ENCODE data around the gene RNASEH2B. TPM values are rescaled to one million over a fixed set of nuclear protein-coding genes. Genes with fewer than 3 reads are reported as not detected.

The RNASEH2B gene
- total and polyA plus RNA-seq, 2 donors (not counting 1 experiment from before 2014, with no cell fraction given): 64.0 to 151 TPM

GRCh38 chr13:51004111-51004865 is 94.7 kb downstream of the RNASEH2B start:
- Histone ChIP-seq H3K9me3 (ENCODE audit: control extremely low read depth in 1 of 3, control insufficient read depth in 2 of 3, insufficient read depth in 1 of 3, low read length in 2 of 3) (no peaks in the 10 kb centered on the region), H3K9ac (ENCODE audit: low read length) (no peak overlapping the region), H3K79me2 (ENCODE audit: control insufficient read depth, insufficient read depth, low read length) (no peaks in the 10 kb centered on the region), H4K20me1 (ENCODE audit: control insufficient read depth, insufficient read depth, low read length, poor library complexity, severe bottlenecking) (no peaks in the 10 kb centered on the region), H3K27me3 (replicated peaks in 1 of 4; ENCODE audit: control extremely low read depth in 1 of 4, control insufficient read depth in 3 of 4, insufficient read depth in 4 of 4, low read length in 3 of 4) (peaks cover 0 to 8% (median 0%) of the 10 kb centered on the region in 4 experiments), H2AFZ (ENCODE audit: insufficient read depth, low read depth, low read length, poor library complexity, severe bottlenecking) (no peak overlapping the region), H3K27ac (ENCODE audit: low read length in 2 of 2) (no peak overlapping the region), H3K4me3 (ENCODE audit: control extremely low read depth in 1 of 5, extremely low read depth in 1 of 5, insufficient read depth in 1 of 5, low read depth in 2 of 5, low read length in 4 of 5) (no peak overlapping the region), H3K4me2 (replicated peaks; ENCODE audit: low read depth, low read length, poor library complexity, severe bottlenecking) (no peak overlapping the region), H3K36me3 (replicated peaks in 1 of 2; ENCODE audit: control extremely low read depth in 1 of 2, control insufficient read depth in 1 of 2, extremely low read depth in 1 of 2, insufficient read depth in 2 of 2, low read length in 1 of 2) (no peaks in the 10 kb centered on the region), H3K4me1 (ENCODE audit: control insufficient read depth in 2 of 2, insufficient read depth in 2 of 2, low read length in 2 of 2) (no peaks in the 10 kb centered on the region)
- DNase-seq (no peak), ATAC-seq (ENCODE audit: low read depth) (no peak)
- intact Hi-C loops (cut with micrococcal nuclease): no loop called here
- Mint-ChIP-seq H3K27ac (no peak overlapping the region), H3K27me3 (peaks cover 28% of the 10 kb centered on the region), H3K9me3 (ENCODE audit: insufficient read depth) (no peaks in the 10 kb centered on the region), H3K4me1 (no peaks in the 10 kb centered on the region), H3K4me3 (no peak overlapping the region)
- TF ChIP-seq, protein P1, sequence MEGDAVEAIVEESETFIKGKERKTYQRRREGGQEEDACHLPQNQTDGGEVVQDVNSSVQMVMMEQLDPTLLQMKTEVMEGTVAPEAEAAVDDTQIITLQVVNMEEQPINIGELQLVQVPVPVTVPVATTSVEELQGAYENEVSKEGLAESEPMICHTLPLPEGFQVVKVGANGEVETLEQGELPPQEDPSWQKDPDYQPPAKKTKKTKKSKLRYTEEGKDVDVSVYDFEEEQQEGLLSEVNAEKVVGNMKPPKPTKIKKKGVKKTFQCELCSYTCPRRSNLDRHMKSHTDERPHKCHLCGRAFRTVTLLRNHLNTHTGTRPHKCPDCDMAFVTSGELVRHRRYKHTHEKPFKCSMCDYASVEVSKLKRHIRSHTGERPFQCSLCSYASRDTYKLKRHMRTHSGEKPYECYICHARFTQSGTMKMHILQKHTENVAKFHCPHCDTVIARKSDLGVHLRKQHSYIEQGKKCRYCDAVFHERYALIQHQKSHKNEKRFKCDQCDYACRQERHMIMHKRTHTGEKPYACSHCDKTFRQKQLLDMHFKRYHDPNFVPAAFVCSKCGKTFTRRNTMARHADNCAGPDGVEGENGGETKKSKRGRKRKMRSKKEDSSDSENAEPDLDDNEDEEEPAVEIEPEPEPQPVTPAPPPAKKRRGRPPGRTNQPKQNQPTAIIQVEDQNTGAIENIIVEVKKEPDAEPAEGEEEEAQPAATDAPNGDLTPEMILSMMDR (IDR thresholded peaks at IDR 0.05): no peak
- no peak for TF ChIP-seq EZH2 (IDR thresholded peaks at IDR 0.05; ENCODE audit: borderline replicate concordance, insufficient read depth, low read depth, low read length, poor library complexity, severe bottlenecking)
- ChIA-PET CTCF (no interaction called here), POLR2A (no interaction called here)
- 50% methylated on average over 16 of the region's 18 CpGs for whole genome bisulfite sequencing (ENCODE audit: insufficient coverage)

- Histone ChIP-seq H3K27ac (ENCODE audit: low read length in 2 of 2) (no peak overlapping the region), H3K27me3 (replicated peaks in 1 of 4; ENCODE audit: control extremely low read depth in 1 of 4, control insufficient read depth in 3 of 4, insufficient read depth in 4 of 4, low read length in 3 of 4) (peaks cover 0 to 8% (median 0%) of the 10 kb centered on the region in 4 experiments), H3K4me1 (ENCODE audit: control insufficient read depth in 2 of 2, insufficient read depth in 2 of 2, low read length in 2 of 2) (no peaks in the 10 kb centered on the region), H3K9ac (ENCODE audit: low read length) (no peak overlapping the region), H3K36me3 (replicated peaks in 1 of 2; ENCODE audit: control extremely low read depth in 1 of 2, control insufficient read depth in 1 of 2, extremely low read depth in 1 of 2, insufficient read depth in 2 of 2, low read length in 1 of 2) (no peaks in the 10 kb centered on the region), H2AFZ (ENCODE audit: insufficient read depth, low read depth, low read length, poor library complexity, severe bottlenecking) (no peak overlapping the region), H3K9me3 (ENCODE audit: control extremely low read depth in 1 of 3, control insufficient read depth in 2 of 3, insufficient read depth in 1 of 3, low read length in 2 of 3) (no peaks in the 10 kb centered on the region), H3K79me2 (ENCODE audit: control insufficient read depth, insufficient read depth, low read length) (no peaks in the 10 kb centered on the region), H4K20me1 (ENCODE audit: control insufficient read depth, insufficient read depth, low read length, poor library complexity, severe bottlenecking) (no peaks in the 10 kb centered on the region), H3K4me2 (replicated peaks; ENCODE audit: low read depth, low read length, poor library complexity, severe bottlenecking) (no peak overlapping the region), H3K4me3 (ENCODE audit: control extremely low read depth in 1 of 5, extremely low read depth in 1 of 5, insufficient read depth in 1 of 5, low read depth in 2 of 5, low read length in 4 of 5) (no peak overlapping the region)
- intact Hi-C loops (cut with micrococcal nuclease): no loop called here
- no peak for TF ChIP-seq EZH2 (IDR thresholded peaks at IDR 0.05; ENCODE audit: borderline replicate concordance, insufficient read depth, low read depth, low read length, poor library complexity, severe bottlenecking)
- TF ChIP-seq, protein P1 (IDR thresholded peaks at IDR 0.05): no peak
- ChIA-PET CTCF (no interaction called here), POLR2A (no interaction called here)
- no peak overlapping the region for H3K27ac Mint-ChIP-seq
- no peaks in the 10 kb centered on the region for H3K4me1 Mint-ChIP-seq
- ATAC-seq (ENCODE audit: low read depth): no peak
- no peak for DNase-seq
- H3K27me3 Mint-ChIP-seq: peaks cover 31% of the 10 kb centered on the region
- no peak overlapping the region for H3K4me3 Mint-ChIP-seq
- WGBS (ENCODE audit: insufficient coverage): 88% methylated on average over 3 of the region's 3 CpGs
- no peaks in the 10 kb centered on the region for H3K9me3 Mint-ChIP-seq (ENCODE audit: insufficient read depth)
Observed at GRCh38 chr13:51004918-51005460, 95.4 kb downstream of the RNASEH2B start.
